ENCODE results near the gene UTS2.

UTS2 gene

DNA sequence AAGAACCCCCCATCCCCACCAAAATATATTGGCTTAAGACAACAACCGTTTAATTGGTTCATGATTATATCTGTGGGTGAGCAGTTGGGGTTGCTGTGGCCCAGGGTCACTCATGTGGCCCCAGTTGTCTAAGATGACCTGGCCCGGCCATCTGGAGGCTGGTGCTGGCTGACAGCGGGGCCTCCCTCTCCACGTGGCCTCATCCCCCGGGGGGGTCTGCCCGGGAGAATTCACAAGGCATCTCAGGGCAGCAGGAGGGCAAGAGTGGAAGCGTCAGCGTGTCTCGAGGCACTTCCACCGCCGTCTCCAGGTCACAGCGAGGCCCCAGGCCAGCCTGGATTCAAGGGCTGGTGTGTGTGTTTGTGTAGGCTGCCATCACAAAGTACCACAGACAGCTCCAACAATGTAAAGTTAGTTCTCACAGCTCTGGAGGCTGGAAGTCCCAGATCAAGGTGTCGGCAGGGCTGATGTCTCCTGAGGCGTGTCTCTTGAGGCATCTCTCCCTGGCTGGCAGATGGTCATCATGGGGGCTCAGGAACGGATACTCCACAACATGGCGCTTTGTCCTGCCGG lies 11.0 kb upstream of the UTS2 start:
- DNase-seq (ENCODE audit: low read depth in 3 of 3): no peak

DNA sequence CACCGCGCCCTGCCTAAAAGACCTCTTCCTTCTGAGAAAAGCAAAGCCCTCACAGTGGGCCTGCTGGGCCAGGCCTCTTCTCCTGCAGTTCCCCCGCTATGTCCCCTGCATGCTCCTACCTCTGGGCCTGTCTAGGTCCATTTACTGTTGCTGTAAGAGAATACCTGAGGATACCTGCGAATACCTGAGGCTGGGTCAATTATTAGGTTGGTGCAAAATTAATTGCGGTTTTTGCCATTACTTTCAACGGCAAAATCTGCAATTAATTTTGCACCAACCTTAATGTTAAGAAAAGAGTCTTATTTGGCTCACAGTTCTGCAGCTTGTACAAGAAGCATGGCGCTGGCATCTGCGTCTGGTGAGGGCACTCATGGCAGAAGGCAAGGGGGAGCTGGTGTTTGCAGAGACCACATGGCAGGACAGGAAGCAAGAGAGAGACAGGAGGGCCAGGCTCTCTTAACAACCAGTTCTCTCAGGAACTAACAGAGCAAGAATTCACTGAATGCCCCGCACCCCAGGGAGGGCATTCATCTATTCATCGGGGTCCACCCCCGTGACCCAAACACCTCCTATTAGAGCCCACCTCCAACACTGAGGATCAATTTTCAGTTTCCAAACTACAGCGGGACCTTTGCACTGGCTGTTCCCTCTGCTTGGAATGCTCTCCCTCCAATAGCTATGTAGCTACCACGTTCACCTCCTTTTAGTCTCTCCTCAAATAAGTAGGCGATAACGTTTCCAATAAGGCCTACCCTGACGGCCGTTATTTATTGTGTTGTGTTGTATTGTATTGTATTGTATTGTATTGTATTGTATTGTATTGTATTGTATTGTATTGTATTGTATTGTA lies 9.6 kb upstream of the UTS2 start:
- no peak for DNase-seq (ENCODE audit: low read depth in 3 of 3)

DNA sequence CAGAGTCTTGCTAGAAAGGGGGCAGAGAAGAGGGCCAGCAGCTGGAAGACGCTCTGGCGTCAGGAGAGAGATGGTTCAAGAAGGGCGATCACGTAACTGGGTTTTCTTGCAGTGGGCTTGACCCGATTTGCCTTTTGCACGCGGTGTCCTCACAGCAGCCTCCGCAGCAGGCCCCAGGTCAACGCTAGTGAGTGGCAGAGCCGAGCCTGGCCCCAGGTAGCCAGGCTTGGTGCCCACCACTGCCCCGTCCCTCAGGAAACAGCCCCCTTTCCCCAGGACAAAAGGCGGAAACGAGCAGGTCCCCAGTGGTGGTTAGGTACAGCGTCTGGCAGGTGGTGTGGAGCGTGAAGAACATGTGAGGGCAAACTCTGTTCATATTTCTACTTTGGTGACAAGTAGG lies 8.6 kb upstream of the UTS2 start:
- DNase-seq (ENCODE audit: low read depth in 3 of 3): no peak

- DNase-seq (ENCODE audit: low read depth in 3 of 3): no peak
Measured at GRCh38 chr1:7860130-7860529, 7.3 kb upstream of the UTS2 start.

GRCh38 chr1:7859406-7859805 lies 6.5 kb upstream of the UTS2 start:
- DNase-seq (ENCODE audit: low read depth in 3 of 3): no peak

DNA sequence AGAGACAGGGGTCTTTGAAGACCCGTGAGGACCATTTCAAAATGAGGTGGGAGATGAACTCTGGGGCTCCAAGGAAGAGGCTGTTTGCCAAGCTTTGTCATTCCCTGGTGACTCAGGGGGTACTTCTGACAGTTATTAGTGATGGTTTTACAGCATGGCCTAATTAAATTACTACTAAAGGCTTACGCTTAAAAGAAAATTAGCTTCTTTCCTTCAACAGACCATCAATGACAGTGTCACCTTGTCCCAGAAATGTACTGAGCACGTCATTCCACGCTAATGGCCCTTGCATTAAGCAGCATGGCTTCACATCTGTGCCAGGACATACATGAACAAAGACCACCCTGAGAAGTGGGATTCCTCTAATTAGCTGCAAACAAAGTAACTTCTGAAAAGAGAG lies 5.1 kb upstream of the UTS2 start:
- no peak for DNase-seq (ENCODE audit: low read depth in 3 of 3)

GRCh38 chr1:7857000-7857399 lies 4.1 kb upstream of the UTS2 start:
- DNase-seq (ENCODE audit: low read depth in 3 of 3): no peak

DNA sequence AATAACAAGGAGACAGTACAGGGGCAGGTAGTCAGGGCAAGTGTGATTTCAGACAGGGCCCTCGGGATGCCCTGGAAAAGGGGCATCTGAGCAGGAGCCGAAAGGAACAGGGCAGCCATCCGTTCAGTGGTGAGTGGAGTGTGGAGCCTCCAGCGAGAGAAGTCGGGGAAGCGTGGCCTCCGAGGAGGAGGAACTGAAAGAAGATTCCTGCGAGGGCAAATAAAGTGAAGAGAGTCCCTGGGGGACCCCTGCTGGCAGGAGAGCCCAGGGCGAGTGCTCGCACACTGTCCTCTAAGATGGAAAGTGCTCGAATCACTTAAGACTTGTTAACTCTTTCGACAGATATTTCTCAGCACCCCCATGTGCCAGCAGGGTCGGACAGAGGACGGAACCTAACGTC lies 3.5 kb upstream of the UTS2 start:
- no peak for DNase-seq (ENCODE audit: low read depth in 3 of 3)

DNA sequence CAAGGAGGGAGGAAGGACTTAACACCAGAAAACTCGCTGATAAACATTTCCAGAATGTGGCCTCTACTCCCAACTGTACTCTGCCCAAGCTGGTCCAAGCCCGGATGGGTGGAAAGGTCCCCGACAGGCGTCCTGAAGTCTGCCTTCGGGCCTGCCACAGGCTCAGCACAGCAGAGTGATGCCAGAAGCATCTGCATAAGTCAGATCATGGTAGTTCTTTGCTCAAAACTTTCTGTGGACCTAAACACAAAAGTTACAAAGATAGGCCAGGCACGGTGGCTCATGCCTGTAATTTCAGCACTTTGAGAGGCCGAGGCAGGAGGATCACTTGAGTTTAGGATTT lies 790 bp upstream of the UTS2 start:
- DNase-seq (ENCODE audit: low read depth in 3 of 3): no peak

- DNase-seq (ENCODE audit: low read depth in 3 of 3): no peak
Measured at GRCh38 chr1:7850786-7851185, 2.1 kb downstream of the UTS2 start.

- DNase-seq (ENCODE audit: low read depth in 3 of 3): no peak
Measured at GRCh38 chr1:7847599-7847998, 5.3 kb downstream of the UTS2 start.

GRCh38 chr1:7846656-7847055 lies 6.2 kb downstream of the UTS2 start:
- DNase-seq (ENCODE audit: low read depth in 3 of 3): no peak

DNA sequence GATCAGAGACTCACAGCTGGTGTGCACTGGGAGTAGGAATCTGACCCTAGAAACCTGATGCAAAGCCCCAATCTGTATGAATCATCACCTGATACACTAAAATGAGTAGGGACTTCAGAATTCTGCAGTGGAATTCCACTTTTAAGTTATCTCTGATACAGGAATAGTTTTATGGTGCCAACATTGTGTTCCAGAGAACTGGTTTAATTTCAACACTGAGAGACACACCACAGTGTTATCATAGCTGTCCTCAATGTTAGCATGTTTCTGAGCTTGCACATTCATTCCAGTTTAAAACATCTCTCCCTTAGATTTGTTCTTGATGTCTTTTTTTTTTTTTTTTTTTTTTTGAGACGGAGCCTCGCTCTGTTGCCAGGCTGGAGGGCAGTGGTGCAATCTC lies 7.1 kb downstream of the UTS2 start:
- DNase-seq (ENCODE audit: low read depth in 3 of 3): no peak

DNA sequence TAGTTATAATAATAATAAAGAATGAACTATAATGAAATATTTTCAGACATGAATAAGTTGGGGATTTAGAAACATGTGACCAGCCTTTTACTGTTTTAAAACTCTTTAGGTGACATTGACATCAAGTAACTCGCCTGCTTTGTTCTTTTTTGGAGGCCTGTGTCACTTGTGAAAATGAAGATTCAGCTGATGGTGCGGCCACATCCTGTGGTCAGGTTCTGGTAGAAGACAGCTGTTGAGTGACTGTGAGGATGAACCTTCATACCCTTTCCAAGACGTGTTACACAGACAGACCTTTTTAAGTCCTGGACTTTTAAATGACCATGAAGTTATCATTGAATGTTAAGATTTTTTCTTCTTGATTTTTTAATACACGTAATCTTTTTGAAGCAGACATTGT lies 10.3 kb downstream of the UTS2 start:
- DNase-seq (ENCODE audit: low read depth in 3 of 3): no peak

DNA sequence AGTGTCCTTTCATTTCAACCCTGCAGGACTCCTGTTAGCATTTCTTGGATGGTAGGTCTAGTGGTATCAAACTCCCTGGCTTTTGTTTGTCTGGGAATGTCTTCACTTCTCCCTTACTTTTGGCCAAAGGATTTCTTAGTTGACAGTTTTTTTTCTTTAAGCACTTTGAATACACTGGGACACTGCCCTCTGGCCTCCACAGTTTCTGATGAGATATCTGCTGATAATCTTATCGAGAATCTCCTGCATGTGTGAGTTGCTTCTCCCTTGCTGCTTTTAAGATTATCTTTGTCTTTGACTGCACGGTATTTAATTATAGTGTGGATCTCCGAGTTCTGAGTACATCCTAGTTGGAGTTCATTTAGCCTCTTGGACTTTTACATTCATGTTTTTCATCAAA lies 13.3 kb downstream of the UTS2 start:
- DNase-seq (ENCODE audit: low read depth in 3 of 3): no peak

DNA sequence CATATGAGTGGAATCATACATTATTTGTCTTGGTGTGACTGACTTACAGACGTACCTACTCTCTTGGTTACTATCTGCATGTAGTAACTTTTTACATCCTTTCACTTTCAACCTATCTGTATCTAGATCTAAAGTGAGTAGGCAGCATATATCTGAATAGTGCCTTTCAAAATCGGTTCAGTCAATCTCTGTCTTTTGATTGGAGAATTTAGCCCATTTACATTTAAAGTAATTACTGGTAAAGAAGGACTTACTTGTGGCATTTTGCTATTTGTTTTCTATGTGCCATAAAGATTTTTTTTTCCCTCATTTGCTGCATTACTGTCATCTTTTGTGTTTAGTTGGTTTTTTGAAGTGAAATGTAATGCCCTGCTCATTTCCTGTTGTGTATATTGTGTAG lies 14.2 kb downstream of the UTS2 start:
- DNase-seq (ENCODE audit: low read depth in 3 of 3): no peak

GRCh38 chr1:7833035-7833434 lies 19.8 kb downstream of the UTS2 start:
- no peak for DNase-seq (ENCODE audit: low read depth in 3 of 3)

DNA sequence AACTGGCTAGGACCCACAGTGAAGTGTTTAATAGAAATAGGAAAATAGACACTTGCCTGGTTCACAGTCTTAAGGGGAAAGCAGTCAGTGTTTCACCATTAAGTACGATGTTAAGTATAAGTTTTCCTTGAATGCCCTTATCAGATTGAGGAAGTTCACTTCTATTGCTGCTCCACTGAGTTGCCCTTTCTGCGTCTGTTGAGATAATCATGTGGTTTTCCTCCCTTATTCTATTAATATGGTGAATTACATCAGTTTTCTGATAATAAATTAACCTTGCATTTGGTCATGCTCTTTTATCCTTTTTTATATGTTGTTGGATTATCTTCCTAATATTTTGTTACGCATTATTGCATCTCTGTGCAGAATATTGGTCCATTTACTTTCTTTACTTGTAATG lies 21.4 kb downstream of the UTS2 start:
- DNase-seq (ENCODE audit: low read depth in 3 of 3): no peak

DNA sequence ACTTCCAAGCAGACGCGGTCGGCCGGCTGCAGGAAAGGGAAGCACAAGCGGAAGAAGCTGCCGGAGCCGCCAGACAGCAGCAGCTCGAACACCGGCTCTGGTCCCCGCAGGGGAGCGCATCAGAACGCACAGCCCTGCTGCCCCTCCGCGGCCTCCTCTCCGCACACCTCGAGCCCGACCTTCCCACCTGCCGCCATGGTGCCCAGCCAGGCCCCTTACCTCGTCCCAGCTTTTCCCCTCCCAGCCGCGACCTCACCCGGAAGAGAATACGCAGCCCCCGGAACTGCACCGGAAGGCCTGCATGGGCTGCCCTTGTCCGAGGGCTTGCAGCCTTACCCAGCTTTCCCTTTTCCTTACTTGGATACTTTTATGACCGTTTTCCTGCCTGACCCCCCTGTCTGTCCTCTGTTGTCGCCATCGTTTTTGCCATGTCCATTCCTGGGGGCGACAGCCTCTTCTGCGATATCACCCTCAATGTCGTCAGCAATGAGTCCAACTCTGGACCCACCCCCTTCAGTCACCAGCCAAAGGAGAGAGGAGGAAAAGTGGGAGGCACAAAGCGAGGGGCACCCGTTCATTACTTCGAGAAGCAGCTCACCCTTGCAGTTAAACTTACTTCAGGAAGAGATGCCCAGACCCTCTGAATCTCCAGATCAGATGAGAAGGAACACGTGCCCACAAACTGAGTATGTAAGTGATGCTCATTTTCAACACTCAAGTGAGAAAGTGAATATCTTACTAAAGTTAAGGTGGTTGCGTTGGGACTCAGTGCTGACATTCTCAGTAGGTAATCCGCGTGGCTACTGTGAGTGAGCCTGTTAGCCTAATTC lies 25.5 kb downstream of the UTS2 start:
- DNase-seq (ENCODE audit: low read depth in 3 of 3): peak in 2 of 3 donors; percentile 2 to 19

DNA sequence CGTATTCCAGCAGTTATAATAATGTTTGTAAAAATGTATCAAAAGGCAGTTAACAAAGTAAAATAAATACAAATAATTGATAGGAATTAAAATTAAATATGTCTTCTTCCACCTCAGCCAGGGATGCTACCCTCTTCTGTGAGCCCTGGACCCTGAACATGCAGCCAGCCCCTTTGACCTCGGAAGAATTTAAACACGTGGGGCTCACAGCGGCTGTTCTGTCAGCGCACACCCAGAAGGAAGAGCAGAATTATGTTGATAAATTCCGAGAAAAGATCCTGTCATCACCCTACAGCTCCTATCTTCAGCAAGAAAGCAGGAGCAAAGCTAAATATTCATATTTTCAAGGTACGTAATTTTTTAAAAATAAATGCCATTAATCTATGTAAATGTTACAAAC lies 26.5 kb downstream of the UTS2 start:
- no peak for DNase-seq (ENCODE audit: low read depth in 3 of 3)

- no peak for DNase-seq (ENCODE audit: low read depth in 3 of 3)
Measured at GRCh38 chr1:7824701-7825100, 28.2 kb downstream of the UTS2 start.

- no peak for DNase-seq (ENCODE audit: low read depth in 3 of 3)
Measured at GRCh38 chr1:7821282-7821681, 31.6 kb downstream of the UTS2 start.

All from stimulated activated CD4-positive, alpha-beta T cell treated with anti-CD3 and anti-CD28 coated beads, TNF-alpha, amount 100 ng/mL, for 48 hours (primary cell).